Peyer's patch (tissue), 4 donors: ENCODE data around the gene SIGLEC9.

Experiments used
- CTCF ChIP-seq, 6 experiments: fragments of 450-650 bp in 4 of 6; fragments of 200-600 bp in 2 of 6; sonication (generic) in 1 of 6; IDR thresholded peaks; one replicate each; pipeline ENCODE4 v1.5.1; 2017 to 2019; ENCODE audit warnings: antibody characterized with exemption in 6 of 6, mild to moderate bottlenecking in 3 of 6, moderate library complexity in 1 of 6
- POLR2A ChIP-seq, 2 donors: fragments of 450-650 bp; IDR thresholded peaks; one replicate each; pipeline ENCODE4 v1.5.1; 2017; ENCODE audit warnings: antibody characterized with exemption in 2 of 2, mild to moderate bottlenecking in 2 of 2, moderate library complexity in 2 of 2

DNA sequence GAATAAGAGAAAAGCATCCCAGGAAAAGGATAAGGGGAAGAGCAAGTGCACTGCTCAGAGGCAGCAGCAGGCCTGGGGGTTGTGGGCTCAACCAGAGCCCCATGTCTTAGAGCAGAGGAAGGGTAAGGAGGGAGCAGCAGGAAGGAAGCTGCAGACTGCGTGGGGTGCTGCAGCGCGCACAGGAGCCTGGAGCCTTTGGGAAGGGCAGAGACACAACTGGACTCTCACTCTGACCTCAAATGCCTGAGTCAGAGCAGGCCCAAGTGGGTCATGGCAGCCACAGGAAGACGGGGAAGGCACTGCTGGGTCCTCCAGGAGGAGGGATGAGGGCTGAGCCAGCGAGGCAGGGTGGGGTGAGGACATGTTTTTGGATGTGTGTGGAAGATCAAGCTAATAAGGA lies 49.0 kb downstream of the SIGLEC9 start:
- TF ChIP-seq CTCF (IDR thresholded peaks at IDR 0.05): no peak
- no peak for TF ChIP-seq POLR2A (IDR thresholded peaks at IDR 0.05)
